H7 (cell line): ENCODE measurements around the gene GNG5. TPM values are rescaled to one million over a fixed set of nuclear protein-coding genes. Genes with fewer than 3 reads are reported as not detected.
"Not testable (repeated sequence)": the region's sequence is repeated elsewhere in the genome, so short reads cannot be mapped to it uniquely, and the experiment has no call there.

Experiments used
- DNase-seq: peaks from one replicate; pipeline ENCODE4 v3.0.0; 2012
- H3K27me3 ChIP-seq: 2 replicates; pipeline ENCODE4 v1.6.0; 2011; ENCODE audit warnings: mild to moderate bottlenecking, low read length; ENCODE audit not compliant: control insufficient read depth, insufficient read depth
- H3K36me3 ChIP-seq: replicated peaks from 2 replicates; pipeline ENCODE4 v1.5.1; 2011; ENCODE audit warnings: low read length; ENCODE audit not compliant: control insufficient read depth, insufficient read depth
- H3K4me3 ChIP-seq: 2 replicates; pipeline ENCODE4 v1.5.1; 2011; ENCODE audit warnings: low read depth, mild to moderate bottlenecking, control low read depth, low read length, moderate library complexity; ENCODE audit not compliant: insufficient read depth
- total RNA-seq: library from RNA; depleted of rRNA; stranded (reverse); fragments of >200 nt; shearing (Covaris generic); gene quantifications from 2 replicates; pipeline ENCODE4 v1.2.3, GENCODE V29; 2014; rRNA removed

The GNG5 gene
- total RNA-seq, 1 experiment from 2014 or later, result 71.2 TPM

DNA sequence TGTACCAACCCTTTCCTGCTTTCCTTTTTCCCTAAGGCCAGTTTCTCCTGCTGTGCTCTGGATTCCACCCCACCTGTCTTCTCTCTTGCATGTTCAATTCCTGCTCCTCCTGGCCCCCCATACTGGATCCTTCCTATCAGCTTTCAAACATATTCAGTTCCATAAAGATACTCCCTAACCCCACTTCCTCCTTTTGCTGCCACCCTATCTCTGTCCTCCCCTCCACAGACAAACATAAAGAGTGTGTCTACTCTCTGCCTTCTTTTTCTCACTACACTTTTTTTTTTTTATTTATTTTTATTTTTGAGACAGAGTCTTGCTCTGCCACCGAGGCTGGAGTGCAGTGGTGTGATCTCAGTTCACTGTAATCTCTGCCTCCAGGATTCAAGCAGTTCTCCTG lies 44.3 kb downstream of the GNG5 start:
- no peak overlapping the region for H3K4me3 ChIP-seq
- no peak for DNase-seq
- H3K27me3 ChIP-seq, result peaks cover 2% of the 10 kb centered on the region; the same call in 1 of the 2 replicates
- H3K36me3 ChIP-seq, result no peaks in the 10 kb centered on the region

DNA sequence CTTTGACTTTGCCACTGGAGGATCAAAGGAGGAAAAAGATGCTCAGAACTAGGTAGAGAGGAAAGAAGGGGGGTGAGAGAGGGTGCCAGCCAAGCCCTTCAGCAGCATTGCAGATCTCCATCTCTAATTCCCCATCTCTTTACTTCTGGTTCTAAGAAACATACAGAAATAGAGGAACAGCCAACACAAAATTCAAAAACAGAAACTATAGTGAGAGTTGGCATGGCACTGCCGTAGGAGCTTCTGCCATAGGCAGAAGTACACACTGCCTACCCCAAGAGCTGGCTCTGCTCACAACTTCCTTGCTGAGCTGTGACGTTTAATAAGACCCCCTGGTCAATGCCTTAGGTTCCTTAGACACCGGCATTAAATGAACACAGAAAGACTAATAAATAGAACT lies 53.9 kb downstream of the GNG5 start:
- H3K27me3 ChIP-seq, result no peaks in the 10 kb centered on the region; the same call in 1 of the 2 replicates
- no peak overlapping the region for H3K4me3 ChIP-seq
- no peak for DNase-seq
- H3K36me3 ChIP-seq, result no peaks in the 10 kb centered on the region

DNA sequence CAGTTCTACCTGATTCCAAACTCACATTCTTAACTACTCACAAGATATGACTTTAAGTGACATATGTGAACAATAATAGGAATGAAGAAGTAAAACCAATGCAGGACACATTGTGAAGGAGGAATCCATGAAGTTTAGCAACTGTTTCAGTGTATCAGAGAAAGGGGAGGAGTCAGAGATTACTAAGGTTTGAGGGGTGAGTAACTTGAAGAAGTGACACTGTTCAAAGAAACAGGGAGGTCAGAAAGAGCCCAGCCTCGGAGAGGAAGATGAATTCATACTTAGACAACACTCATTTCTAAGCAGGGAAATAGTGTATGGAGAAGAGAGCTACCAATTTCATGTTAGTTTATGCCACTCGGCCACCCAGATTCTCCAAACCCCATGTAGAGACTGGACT lies 55.5 kb downstream of the GNG5 start:
- Histone ChIP-seq H3K27me3 (no peaks in the 10 kb centered on the region), H3K36me3 (no peaks in the 10 kb centered on the region), H3K4me3 (no peak overlapping the region)
- no peak for DNase-seq

- H3K27me3 ChIP-seq, H3K36me3 ChIP-seq, H3K4me3 ChIP-seq, DNase-seq: not testable (repeated sequence)
Observed at GRCh38 chr1:84448704-84449103, 57.7 kb downstream of the GNG5 start.

Other genes with a start within 250 kb of the GNG5 start
- gene SAMD13, start 204.9 kb downstream of the GNG5 start, total RNA-seq, result 2.1 and 3.1 TPM in 2 replicates
- gene DNASE2B, start 108.1 kb downstream of the GNG5 start, total RNA-seq, result 0.38 TPM in 1 of 2 replicates, not detected in the other
- 82.5 and 93.8 TPM in 2 replicates for gene RPF1, start 27.3 kb downstream of the GNG5 start, total RNA-seq
- gene SPATA1, start 195 bp downstream of the GNG5 start, total RNA-seq, result 1.8 and 3.2 TPM in 2 replicates
- 12.2 and 15.7 TPM in 2 replicates for gene CTBS, start 67.9 kb upstream of the GNG5 start, total RNA-seq
- 18.0 and 23.6 TPM in 2 replicates for gene SSX2IP, start 183.9 kb upstream of the GNG5 start, total RNA-seq